GM18526 (cell line): ENCODE measurements around the gene AFAP1L2.

ENCODE experiments used
- POLR2A ChIP-seq: IDR thresholded peaks from 3 replicates; pipeline ENCODE4 v1.6.1; 2011; ENCODE audit not compliant: insufficient read length; ENCODE audit errors: extremely low read depth

Gene AFAP1L2

DNA sequence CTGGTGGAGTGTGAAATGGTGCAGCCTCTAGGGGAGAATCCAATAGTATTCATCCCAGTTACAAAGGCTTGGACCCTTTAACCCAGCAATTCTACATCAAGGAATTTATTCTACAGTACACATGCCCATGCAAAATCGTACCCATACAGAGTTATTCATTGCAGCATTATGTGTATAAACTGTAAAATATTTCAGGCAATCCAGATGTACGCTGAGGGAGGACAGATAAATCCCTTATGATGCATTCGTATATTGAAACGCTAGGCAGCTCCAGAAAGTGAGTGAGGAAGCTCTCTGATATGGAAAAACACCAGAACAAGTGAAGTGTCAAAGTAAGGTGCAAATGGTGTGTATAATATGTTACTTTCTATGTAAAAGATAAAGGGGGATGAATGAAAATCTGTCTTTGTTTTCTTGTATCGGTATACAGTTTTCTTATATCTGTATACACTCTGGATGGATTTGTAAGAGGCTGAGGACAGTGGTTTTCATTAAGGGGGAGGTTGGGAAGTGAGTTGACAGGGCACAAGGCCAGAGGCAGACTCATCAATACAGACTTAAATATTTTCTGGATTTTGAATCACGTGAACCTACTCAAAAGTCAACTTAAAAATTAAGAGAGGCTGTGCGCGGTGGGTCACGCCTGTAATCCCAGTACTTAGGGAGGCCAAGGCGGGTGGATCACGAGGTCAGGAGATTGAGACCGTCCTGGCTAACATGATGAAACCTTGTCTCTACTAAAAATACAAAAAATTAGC, 148.1 kb downstream of the AFAP1L2 start:
- TF ChIP-seq POLR2A, result no peak

DNA sequence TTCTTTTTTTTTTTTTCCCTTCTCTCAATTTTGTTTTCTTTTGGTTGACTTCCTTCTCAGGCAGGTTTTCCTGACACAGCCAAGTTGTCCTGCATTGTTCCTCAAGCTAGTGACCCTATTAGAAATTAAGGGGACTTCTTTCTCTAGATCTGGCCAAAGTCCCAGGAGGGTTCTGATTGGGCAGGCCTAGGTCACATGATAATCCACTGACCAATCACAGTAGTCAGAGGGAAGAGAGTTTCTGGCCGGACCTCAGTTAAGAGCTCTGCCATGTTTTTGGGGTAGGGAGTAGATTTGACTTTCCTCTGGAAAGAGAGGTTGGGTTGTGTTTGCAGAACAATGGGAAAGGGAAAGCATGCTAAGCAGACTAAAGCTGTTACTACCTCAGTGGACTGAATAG, 149.1 kb downstream of the AFAP1L2 start:
- TF ChIP-seq POLR2A, result no peak

DNA sequence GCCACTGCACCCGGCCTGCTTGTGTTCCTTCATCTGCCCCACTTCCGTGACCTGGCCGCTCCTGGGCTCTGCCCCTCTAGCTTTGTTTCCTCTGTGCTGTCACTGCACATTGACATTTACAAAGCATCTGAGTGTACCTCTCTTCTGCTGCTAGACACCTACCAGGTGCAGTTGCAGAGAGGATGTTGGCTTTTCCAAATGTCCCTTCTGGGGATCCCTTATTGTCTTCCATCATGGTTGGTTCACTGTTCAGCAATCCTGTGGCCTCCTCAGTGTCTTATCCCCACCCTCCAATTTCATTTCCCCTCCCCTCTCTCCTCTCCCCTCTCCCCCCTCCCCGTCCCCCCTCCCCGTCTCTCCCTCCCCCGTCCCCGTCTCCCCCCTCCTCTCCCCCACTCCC, 151.4 kb downstream of the AFAP1L2 start:
- TF ChIP-seq POLR2A, result no peak

DNA sequence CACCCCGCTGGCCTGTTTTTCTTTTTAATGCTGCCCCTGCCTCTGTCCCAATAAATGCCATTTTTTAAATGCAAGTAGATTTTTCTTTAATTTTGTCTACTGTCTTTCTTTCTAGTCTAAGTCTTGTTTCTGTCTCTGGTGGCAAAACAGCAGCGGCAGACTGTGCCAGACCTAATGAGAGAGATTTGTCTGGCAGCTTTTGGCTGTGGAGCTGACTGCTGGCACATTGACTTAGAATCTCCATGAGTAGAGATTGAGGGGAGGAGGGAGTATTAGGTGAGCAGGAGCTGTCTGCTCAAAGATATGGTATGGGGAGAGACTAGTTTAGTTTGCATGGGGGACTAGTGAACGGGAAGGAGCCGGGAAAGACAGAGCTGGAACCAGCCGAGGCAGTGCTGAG, 152.2 kb downstream of the AFAP1L2 start:
- no peak for TF ChIP-seq POLR2A

DNA sequence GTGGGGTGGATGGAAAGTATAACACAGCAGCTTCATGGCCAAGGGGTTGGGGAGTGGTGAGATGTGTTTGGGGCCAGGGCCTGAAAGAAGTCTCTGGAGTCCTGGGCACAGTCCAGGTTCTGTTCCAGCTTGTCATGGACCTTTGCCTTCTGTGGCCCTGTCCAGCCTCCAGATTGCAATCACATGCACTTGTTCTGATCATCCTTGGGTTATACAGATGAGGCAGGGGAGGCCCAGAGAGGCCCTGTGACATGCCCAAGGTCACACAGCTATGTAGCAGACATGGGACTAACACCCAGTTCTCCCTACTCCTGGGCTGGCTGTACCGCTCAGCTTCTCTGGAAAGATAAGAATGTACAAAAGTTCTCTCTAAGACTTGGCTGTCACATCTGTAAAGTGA, 153.6 kb downstream of the AFAP1L2 start:
- no peak for TF ChIP-seq POLR2A

DNA sequence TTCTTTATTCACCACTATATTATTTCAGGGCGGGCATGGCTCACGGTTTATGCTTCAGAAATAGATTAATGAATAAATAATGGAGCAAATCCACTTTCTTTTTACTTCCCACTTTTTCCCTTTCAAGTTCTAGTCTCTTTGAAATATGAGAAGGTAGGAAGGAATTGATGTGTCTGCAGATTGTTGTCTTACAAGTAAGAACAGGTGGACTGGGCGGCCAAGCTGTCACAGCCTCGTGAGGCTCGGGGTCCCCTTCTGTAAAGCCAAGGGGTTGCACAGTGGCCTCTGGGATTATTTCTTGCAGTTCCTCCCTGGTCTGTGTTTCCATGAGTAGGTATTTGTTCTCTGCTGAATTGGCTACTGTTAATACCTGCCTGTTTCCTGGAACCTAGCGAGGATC, 154.1 kb downstream of the AFAP1L2 start:
- TF ChIP-seq POLR2A, result no peak

DNA sequence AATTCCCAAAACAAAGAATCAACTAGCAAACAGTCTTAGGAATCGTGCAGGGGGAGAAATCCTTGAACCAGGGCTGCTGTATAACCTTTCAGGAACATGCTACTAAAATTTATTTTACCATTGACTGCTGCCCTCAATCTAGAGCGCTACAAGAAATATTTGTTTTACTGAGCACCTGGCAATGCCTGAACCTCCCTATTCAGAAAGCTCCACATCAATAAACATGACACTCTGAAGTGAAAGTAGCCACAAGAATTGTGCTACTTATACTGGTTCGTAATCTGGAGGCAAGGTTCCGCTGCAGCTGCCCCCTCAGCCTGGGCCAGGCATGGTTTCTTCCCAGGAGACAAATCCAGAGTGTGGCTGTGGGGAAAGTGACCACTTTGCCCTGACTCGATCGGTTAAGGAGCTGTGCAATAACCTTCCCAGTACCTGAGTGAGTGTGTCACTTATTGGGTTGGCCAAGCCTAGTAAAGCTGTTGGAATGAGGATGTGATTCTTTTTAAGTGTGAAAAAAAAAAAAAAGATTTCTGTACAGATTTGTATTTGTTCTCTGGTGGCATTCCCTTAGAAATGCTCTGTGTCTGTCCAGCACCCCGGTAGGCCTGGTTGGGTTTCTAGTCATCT, 157.5 kb downstream of the AFAP1L2 start:
- TF ChIP-seq POLR2A, result no peak

DNA sequence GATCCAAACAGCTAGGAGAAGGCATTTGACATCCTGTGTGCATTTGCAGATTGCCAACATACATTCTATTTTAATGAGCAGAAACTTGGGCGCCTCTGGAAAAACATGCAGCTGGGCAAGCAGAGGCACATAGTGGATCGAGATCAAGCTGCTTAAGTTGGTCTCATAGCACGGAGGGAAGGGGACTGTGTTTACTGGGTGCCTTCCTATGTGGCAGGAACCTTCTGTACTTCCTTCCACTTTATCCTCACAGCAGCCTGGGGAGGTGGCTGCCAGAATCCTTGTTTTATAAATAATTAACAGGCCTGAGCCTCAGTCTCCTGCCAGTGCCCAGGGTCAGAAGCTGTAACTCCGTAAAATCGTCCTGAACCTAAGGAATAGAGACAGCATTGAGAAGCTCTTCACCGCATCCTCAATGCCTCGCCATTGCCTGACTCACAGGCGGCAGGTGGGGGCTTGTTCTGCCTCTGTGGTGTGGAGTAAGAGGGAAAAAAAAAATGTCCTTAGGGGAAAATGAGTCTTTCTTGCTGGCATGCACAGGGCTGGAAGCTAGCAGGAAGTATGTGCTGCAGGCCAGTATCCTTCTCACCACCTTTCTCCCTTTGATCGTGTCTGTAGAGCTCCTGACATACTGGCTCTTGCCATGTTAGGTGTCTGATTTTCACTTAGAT, 159.0 kb downstream of the AFAP1L2 start:
- no peak for TF ChIP-seq POLR2A
